Lower leg skin (tissue), 4 donors: ENCODE data around the gene EIF2B5. TPM values are rescaled to one million over a fixed set of nuclear protein-coding genes. Genes with fewer than 3 reads are reported as not detected.

Experiments used
- DNase-seq, 2 donors: peaks; one replicate each; pipeline ENCODE4 v3.0.0-alpha.2; 2019; ENCODE audit warnings: low spot score in 2 of 2
- H3K4me3 ChIP-seq: fragments of 200-600 bp; sonication (generic); 2 replicates; pipeline ENCODE4 v1.5.1; 2017; ENCODE audit warnings: mild to moderate bottlenecking, low read depth; ENCODE audit not compliant: poor library complexity, severe bottlenecking
- CTCF ChIP-seq, 3 donors: fragments of 450-650 bp; IDR thresholded peaks; one replicate each; pipeline ENCODE4 v1.5.1; 2016; ENCODE audit warnings: antibody characterized with exemption in 3 of 3, mild to moderate bottlenecking in 3 of 3, moderate library complexity in 2 of 3
- POLR2A ChIP-seq, 2 donors: fragments of 450-650 bp; IDR thresholded peaks; one replicate each; pipeline ENCODE4 v1.6.1; 2016 to 2017; ENCODE audit warnings: antibody characterized with exemption in 2 of 2, mild to moderate bottlenecking in 1 of 2, moderate library complexity in 1 of 2
- WGBS, 2 donors: methylation state at CpG; one replicate each; pipeline ENCODE4 v1.1.5; 2018; 5-methylcytosine and 5-hydroxymethylcytosine counted together
- intact Hi-C: fragments of 100-400 bp; cut with DNase I; formaldehyde crosslinking; loops from one replicate; pipeline ENCODE4 v1.15.0; 2023; ENCODE audit warnings: low total_unique reads
- total RNA-seq, 4 donors: library from RNA; depleted of rRNA; stranded (reverse); fragments of >200 nt; gene quantifications; one replicate each; pipeline ENCODE4 v1.1.0, GENCODE V29; 2016

Gene EIF2B5
- total RNA-seq, 4 donors from 2014 or later, result 36.5 to 52.5 (median 40.1) TPM

- 19 to 22% methylated on average over 3 of the region's 3 CpGs for WGBS, 2 donors
- DNase-seq, result no peak
- TF ChIP-seq POLR2A (IDR thresholded peaks at IDR 0.05) (no peak), CTCF (IDR thresholded peaks at IDR 0.05) (no peak)
- H3K4me3 ChIP-seq, result peak overlapping the region; percentile 98
- intact Hi-C loops, result no loop called here
Measured at GRCh38 chr3:184175981-184176376, 40.8 kb downstream of the EIF2B5 start.

GRCh38 chr3:184176377-184177330 lies 41.5 kb downstream of the EIF2B5 start:
- H3K4me3 ChIP-seq, result no peak overlapping the region
- intact Hi-C loops, result no loop called here
- DNase-seq, result peak; percentile 60 to 93
- TF ChIP-seq CTCF (IDR thresholded peaks at IDR 0.05) (no peak), POLR2A (IDR thresholded peaks at IDR 0.05) (no peak)
- 26 to 37% methylated on average over 19 of the region's 19 CpGs for WGBS, 2 donors

GRCh38 chr3:184177331-184177731 lies 42.2 kb downstream of the EIF2B5 start:
- intact Hi-C loops, result no loop called here
- no peak for DNase-seq
- TF ChIP-seq POLR2A (IDR thresholded peaks at IDR 0.05) (no peak), CTCF (IDR thresholded peaks at IDR 0.05) (no peak)
- H3K4me3 ChIP-seq, result no peak overlapping the region
- 21 to 35% methylated on average over 4 of the region's 4 CpGs for WGBS, 2 donors

- TF ChIP-seq POLR2A (IDR thresholded peaks at IDR 0.05) (no peak), CTCF (IDR thresholded peaks at IDR 0.05) (no peak)
- no peak for DNase-seq
- WGBS, 2 donors, result 91 to 92% methylated on average over 12 to 14 of the region's 14 CpGs
- H3K4me3 ChIP-seq, result no peak overlapping the region
- intact Hi-C loops, result no loop called here
Measured at GRCh38 chr3:184177767-184178306, 42.7 kb downstream of the EIF2B5 start.

GRCh38 chr3:184178521-184179138 lies 43.5 kb downstream of the EIF2B5 start:
- intact Hi-C loops, result no loop called here
- WGBS, 2 donors, result 94 to 97% methylated on average over 13 of the region's 13 CpGs

More at GRCh38 chr3:184178521-184179138, 43.5 kb downstream of the EIF2B5 start:
- TF ChIP-seq CTCF (IDR thresholded peaks at IDR 0.05) (no peak), POLR2A (IDR thresholded peaks at IDR 0.05) (no peak)
- DNase-seq, result no peak
- H3K4me3 ChIP-seq, result no peak overlapping the region
